Ramos (cell line): Measurements from ENCODE around the gene NAA80.

Source experiments
- in situ Hi-C: fragments of 300-500 bp; cut with MboI; formaldehyde crosslinking; loops from one replicate; pipeline ENCODE4 v1.14.3; 2022; ENCODE audit warnings: low sequenced_read_pairs; ENCODE audit not compliant: unreplicated experiment

Gene NAA80, protein sequence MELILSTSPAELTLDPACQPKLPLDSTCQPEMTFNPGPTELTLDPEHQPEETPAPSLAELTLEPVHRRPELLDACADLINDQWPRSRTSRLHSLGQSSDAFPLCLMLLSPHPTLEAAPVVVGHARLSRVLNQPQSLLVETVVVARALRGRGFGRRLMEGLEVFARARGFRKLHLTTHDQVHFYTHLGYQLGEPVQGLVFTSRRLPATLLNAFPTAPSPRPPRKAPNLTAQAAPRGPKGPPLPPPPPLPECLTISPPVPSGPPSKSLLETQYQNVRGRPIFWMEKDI

DNA sequence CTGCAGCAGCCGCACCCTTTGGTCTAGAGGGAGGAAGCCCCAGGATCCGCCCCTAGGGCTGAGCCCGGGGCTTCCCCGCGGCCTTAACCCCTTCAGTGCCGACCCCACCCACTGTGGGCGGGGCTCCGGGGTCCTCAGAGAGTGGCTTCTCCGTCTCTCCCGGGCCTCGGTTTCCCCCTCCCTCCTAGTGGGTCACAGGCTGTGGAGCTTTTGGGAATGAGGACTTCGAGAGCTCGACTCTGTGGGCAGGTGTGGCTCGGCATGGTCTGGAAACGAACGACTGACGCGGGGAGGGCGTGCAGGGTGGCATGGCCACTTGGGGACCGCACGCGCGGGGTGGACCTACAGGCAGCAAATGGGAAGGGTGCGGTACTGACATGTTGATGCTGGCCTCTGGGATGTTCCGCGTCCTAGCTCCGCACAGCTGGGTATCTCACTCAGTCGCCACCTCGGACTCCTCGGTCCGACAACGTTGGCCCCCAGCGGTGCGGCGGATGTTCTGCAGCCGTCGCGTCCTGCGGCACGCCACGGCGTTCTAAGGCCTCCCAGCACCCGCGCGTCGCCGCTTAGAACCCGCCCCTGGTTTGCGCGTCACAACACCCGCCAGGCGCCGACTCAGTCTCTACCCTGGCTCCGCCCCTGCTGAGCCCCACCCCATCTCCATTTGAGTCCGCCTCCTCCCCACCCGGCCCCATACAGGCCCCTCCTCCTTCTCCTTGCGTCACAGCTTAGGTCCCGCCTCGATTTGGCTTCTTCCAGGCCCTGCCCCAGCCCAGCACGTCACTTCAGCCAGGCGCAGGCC is at the start of gene NAA80, which contains the start of gene HYAL3:
TSS of gene NAA80 (minus strand) at position 570 of the 802 bp plus-strand sequence. CDS start 1,942 bp downstream, outside the sequence.
TSS of gene HYAL3 (minus strand) at position 570 of the 802 bp plus-strand sequence. CDS start 3,803 bp downstream, outside the sequence.
- in situ Hi-C loops = no loop called here

DNA sequence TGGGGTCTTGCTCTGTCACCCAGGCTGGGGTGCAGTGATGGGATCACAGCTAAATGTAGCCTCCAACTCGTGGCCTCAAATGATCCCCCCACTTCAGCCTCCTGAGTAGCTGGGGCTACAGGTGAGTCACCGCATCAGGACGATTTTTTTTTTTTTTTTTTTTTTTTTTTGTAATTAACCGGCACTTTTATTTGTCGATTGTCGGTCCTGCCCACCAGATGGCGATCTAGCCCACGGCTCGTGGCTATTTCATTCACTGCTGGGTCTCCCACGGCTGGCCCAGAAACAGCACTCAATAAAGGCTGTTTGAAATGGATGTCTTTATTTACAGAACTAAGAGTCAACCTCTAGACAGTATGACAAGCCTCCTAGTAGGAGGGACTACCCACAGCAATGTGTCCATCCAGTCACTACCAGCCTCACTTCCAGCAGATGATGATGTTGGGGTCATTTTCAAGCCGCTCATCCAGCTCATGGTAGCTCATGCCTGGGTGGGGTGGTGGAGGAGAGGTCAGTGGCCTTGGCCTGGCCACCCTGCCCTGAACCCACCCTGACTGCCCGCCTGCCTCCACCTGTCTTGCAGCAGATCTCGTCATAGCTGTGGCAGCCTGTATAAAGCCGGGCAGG is 48.1 kb upstream of the NAA80 start:
- in situ Hi-C loops = no loop called here

DNA sequence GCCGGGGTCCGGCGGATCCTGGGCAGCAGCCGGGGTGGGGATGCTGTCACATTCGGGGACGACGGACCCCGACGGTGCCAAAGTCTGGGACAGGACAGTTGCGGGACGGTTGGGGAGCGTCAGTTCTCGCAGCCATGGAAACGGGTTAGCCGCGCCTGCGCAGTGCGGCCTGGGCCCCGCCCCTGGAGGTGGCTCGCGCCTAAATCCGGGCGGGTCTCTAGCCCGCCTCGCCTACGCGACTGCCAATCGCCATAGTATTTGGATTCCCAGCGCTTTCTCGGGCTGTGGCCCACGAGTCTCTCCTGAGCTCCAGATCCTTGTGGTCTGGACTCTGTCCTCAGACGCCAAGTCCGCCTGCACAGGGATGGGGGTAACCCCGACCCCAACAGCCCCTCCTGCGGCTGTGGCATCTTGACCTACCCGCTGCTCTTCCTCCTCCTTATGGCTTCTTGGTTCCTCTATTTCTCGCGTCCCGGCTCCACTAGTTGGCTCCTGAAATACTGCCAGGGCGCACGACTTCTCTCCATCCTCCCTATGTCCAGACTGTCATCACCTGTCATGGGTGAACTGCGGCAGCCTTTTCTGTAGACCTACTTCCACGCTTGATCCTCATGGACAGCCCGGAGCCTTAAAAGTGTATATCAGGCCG is 46.5 kb upstream of the NAA80 start, which contains the start of gene ZMYND10:
TSS of gene ZMYND10 (minus strand) at position 147 of the 649 bp plus-strand sequence. CDS start 153 bp downstream, outside the sequence.
- in situ Hi-C loops = no loop called here

DNA sequence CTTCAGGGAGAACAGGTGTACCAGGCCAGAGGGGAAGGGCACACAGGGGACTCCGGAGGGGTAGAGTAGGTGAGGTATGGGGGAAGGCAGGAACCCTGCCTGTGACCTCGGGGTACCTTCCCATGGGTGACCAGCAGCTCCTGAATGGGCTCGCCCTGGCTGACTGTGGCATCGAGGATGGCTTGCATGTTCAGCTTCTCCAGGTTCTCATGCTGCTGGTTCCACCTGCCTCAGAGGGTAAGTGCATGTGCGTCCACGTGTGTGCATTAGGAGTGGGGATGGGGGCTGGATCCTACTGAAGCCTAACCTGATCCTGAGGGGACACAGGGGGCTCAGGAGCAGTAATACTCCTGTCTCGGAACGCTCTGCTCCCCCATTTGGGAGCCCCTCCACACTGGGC is 45.8 kb upstream of the NAA80 start:
- in situ Hi-C loops = no loop called here

DNA sequence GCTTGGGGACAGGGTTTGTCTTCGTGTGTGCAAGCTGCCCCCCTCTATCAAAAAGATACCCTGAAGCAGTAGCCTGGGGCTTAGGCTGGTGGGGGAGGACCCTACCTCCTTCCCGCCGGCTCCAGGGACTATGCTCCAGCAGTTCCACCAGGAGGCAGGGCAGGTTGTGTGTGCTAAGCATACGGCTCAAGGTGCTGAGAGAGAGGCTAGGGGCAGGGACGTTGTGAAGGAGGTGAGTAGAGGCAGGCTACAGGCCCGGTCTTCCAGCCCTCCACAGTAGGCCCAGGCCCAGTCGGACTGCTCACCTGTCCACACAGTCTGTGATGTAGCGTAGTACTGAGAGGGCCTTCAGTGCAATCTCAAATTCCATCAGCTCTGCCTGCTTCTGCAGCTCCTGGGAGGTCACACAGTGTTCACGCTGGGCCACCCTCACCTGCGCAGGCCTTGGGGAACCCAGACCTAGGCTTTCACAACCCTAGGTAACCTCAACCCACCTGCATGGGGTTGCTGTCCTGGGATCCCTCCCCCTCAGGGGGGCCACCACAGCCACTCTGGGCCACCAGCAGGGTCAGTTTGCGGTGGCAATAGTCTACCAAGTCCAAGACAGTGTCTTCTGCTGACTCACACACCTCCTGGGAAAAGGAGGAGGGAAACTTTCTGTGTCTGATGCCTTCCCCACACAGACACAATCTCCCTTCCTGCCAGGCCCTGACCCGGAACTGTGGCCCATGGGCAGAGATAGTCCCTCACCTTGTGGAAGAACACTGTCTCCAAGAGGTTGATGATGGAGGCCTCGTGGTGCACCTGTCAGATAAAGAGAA is 43.8 kb upstream of the NAA80 start:
- in situ Hi-C loops = no loop called here

DNA sequence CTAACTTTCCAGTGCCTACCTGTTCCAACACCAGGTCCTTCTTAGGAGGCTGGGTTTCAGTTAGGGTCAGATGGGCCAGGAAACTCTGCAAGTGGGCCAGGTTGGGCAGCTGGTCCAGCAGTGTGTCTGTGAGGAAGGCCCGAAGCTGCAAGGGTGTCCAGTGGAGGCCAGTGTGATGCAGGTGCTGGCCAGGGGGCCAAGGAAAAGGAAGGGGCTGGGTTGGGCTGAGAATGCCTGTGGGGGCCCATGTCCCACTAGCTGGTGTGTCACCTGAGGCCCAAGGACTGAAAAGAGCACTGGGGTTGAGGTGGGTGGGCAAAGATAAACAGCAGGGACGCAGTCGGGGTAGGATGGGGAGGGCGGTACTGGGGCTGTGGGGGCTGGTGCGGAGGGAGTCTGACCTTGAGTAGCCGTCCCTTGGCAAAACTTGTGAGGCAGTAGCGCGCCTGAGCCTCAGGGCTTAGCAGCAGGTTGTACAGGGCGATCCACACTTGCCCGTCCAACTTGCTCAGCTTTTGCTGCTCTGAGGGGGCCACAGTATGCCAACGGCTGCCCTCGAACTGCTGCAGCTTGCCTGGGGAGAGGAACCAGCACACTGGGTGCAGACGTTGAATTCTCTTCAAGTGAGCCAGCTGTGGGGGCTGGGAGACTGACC is 42.9 kb upstream of the NAA80 start:
- in situ Hi-C loops = no loop called here

DNA sequence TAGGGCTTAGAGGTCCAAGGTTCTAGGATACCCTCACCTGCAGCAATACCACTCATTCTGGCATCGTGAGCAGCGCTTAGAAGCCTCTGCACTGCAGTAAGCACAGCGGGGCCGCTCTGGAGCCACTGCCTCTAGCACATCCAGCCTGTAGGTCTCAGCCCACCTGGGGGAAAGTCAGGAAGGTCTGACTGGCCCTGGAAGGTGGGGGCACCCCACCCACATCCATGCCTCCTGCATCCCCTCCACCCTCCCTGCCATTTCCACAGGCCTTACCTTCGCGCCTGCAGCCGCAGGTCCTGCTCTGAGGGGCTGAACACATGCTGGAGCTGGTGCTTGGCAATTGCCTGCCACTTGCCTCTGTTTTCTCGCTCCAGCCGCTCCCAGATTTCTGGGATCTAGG is 42.3 kb upstream of the NAA80 start:
- in situ Hi-C loops = no loop called here

DNA sequence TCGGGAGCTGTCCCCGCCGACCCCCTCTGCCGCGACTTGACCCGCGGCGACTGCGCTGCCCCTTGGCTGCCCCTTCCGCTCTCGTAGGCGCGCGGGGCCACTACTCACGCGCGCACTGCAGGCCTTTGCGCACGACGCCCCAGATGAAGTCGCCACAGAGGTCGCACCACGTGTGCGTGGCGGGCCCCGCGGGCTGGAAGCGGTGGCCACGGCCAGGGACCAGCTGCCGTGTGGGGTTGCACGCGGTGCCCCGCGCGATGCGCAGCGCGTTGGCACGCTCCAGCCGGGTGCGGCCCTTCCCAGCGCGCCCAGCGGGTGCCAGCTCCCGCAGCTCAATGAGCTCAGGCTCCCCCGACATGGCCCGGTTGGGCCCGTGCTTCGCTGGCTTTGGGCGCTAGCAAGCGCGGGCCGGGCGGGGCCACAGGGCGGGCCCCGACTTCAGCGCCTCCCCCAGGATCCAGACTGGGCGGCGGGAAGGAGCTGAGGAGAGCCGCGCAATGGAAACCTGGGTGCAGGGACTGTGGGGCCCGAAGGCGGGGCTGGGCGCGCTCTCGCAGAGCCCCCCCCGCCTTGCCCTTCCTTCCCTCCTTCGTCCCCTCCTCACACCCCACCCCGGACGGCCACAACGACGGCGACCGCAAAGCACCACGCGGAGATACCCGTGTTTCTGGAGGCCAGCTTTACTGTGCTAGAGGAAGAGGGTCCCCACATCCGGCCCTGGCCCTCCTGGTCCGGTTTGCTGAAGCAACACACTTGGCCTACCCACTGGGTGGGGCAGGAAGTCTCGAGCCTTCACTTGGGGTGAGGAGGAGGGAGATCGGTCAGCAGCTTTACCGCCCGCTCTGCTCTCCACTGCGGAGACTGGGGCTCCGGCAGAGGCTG is 41.5 kb upstream of the NAA80 start, which contains the start of gene RASSF1:
TSS of gene RASSF1 (minus strand) at position 389 of the 882 bp plus-strand sequence. CDS start at position 358, 31 bp downstream.
- in situ Hi-C loops = no loop called here

DNA sequence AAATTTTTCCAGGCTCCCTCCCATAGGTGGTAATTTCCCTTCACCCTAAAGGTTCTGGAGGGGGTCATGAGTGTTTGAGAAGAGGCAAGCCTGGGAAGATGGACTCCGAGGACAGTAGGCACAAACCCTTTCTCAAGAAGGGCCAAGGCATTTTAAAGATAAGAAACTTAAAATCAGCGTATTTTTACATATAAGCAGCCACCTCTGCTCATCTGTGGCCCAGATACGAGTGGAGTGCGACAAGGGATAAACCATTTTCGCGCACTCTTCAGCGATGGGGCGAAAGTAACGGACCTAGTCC is 40.9 kb upstream of the NAA80 start:
- in situ Hi-C loops = no loop called here

DNA sequence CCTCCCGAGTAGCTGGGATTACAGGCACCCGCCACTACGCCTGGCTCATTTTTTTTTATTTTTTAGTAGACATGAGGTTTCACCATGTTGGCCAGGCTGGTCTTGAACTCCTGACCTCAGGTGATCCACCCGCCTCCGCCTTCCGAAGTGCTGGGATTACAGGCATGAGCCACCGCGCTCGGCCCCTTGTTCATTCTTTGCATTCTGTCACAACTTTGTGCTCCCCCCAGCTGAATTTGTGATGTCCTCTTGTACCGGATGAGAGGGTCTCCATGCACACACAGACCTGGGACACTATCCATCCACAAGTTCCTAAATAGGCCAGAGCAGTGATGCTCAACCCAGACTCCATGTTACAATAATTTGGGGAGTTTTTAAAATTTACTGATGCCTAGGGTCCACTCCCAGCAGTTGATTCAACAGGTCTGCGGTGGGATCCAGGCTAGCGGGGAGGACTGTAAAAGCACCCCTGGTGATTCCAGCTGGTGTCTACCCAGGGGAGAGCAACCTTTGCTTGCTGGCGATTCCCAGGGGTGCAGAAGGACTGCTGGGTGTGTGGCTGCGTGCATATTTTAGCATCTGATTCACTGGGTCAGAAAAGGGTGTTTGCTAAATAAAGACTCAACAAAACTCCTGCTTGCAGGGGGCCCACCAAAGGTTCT is 40.4 kb upstream of the NAA80 start:
- in situ Hi-C loops = no loop called here

DNA sequence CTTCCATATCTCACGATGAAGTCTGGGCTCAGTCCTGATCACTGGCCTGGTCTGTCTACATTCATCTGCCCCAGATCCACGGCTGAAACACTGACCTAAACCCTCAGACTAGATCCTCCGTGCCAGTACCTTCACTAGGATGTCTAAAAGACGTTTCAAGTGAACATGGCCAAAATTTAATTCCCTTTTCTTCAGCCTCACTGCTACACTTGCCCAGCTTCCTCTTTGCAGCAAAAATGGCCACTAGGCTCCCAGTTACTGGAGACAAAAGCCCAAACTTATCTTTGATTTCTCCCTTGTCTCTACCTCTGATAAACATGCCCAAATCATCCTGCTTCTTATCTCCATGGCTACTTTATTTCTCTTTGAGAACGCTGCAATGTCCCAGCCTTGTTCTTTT is 39.8 kb upstream of the NAA80 start:
- in situ Hi-C loops = no loop called here

DNA sequence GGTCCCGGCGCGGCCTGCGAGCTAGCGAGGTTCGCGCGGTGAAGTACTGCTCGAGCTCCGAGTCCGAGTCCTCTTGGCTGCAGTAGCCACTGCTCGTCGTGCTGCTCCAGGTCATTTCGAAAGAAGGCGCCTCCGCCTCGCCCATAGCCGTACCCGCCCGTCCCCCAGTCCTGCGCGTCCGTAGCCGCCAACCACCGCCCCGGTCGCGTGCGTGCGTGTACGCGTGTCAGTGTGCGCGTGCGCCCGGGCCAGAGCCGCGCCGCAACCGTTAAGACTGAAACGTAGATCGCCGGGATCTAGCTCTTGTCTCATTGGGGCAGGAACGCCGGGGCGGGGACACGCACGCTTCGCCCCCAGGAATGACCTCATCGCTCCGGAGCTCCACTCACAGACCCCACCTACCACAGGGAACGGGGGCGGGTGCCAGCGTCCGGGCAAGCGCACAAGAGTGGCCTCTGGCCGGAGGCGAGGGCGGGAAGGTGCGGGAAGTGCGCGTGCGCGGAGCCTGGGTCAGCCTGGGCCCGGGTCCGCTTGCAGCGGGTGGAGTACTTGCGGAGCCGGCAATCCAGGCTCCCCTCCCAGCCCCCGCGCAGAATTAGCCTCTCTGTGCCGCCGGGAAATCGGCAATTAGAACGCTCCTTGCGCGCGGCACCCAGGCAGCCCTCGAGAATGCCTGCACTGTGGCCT is 38.1 kb upstream of the NAA80 start:
- in situ Hi-C loops = no loop called here

DNA sequence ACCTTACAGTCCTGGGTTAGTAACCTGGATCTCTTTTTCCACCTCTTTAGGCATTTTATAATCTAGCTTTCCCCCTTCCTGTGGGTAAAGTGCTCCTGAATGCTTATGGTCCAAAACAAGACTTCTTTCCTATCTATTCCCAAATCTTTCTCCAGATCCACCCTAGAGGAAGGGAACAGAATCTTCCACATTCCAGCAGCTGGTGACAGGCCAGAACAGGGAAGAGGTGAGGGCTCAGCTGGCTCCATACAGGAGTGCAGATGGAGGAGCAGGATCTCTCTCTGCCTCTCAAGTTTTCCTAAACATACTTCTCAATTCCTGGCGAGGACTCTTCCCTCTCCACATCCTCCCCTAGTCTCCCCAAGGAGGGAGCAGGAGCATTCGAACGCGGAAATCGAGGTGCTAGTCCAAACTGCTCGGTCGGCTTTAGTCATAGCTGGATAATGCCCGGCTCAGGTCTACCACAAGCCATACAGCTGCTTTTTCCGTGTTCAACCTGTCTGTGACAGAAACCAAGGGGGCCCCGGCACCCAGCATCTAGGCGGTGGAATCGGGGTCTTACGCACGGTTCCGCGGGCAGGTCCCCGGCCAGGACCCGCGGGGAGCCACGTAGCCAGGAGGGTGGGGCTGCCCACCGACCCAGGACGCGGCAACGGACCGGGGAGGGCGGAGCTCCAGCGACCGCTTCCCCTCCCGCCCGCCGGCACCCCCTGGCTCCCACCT is 37.4 kb upstream of the NAA80 start:
- in situ Hi-C loops = no loop called here

DNA sequence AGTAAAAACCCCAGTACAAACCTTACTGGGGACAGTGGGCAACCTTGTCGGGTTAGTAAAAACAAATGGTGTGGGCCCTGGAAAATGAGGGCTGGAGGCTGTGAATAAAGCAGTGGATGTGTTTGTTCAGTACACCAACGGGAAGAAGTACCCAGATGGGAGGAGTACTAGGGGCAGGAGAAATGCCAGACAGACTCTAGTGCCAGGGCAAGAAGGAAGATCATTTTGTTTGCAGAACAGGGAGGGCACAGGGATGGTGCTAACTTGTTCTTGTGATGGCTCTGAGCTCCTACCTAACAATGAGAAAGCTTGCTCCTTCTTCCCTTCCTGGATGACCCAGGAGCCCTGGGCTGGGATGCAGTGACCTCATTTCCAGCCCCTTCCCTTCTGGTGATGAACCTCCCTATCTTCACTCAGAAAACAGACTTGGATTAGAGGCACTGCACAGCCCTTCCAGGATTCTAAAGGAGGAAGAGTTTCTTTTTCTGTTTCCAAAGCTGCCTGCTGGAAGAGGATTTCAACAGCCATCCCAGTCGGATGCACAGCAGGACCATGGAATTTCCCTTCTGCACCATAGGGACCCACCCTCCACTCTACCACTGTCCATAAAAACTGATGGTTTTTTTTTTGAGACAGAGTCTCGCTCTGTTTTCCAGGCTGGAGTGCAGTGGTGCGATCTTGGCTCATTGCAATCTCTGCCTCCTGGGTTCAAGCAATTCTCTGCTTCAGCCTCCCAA is 35.3 kb upstream of the NAA80 start:
- in situ Hi-C loops = no loop called here

DNA sequence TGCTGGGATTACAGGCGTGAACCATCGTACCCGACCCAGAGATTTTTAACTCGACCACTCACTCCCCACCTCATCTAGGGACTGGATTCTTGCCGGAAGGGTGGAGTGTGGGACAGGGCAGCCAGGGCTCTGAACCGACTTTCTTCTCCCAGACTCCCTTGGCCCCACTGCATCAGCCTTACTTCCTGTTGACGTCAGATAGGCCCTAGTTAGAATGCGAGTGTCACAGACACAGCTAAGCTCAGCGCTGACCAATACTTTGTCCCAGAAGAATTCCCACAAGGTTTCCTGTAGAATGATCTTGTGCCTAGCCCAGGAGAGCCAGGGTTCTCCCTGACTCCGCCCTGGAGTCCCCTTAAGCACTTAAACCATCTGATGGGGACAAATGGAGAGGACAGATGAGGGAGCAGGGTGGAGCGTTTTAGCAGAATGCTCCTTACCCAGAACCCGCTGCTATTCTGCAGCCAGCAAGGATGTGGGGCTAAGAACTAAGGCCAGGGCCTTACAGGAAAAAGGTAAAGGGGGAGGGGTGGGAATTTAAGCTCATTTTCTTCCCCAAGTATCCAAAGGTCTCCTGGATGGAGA is 34.6 kb upstream of the NAA80 start:
- in situ Hi-C loops = no loop called here
